ENCODE data around the gene LSM14A.

GRCh38 chr19:34228347-34228746 is 56.0 kb downstream of the LSM14A start:
- TF ChIP-seq, protein P1, sequence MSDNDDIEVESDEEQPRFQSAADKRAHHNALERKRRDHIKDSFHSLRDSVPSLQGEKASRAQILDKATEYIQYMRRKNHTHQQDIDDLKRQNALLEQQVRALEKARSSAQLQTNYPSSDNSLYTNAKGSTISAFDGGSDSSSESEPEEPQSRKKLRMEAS (IDR thresholded peaks at IDR 0.05), result no peak
- no peak for TF ChIP-seq TAF1 (IDR thresholded peaks at IDR 0.05; ENCODE audit: low read depth)
- TF ChIP-seq EP300 (IDR thresholded peaks at IDR 0.05; ENCODE audit: borderline replicate concordance), result no peak
- TF ChIP-seq CEBPB (IDR thresholded peaks at IDR 0.05), result no peak
- TF ChIP-seq RAD21 (IDR thresholded peaks at IDR 0.05; ENCODE audit: low read depth), result no peak
- TF ChIP-seq YY1 (IDR thresholded peaks at IDR 0.05; ENCODE audit: low read depth), result no peak
- no peak for TF ChIP-seq CREB1 (IDR thresholded peaks at IDR 0.05; ENCODE audit: low read depth)
- no peak for TF ChIP-seq REST (IDR thresholded peaks at IDR 0.05; ENCODE audit: low read depth)
- TF ChIP-seq FOXM1 (IDR thresholded peaks at IDR 0.05; ENCODE audit: borderline replicate concordance, low read depth), result no peak
- TF ChIP-seq NFIC (IDR thresholded peaks at IDR 0.05), result no peak
- no peak for TF ChIP-seq ZBTB7A (IDR thresholded peaks at IDR 0.05; ENCODE audit: low read depth)
- TF ChIP-seq USF1 (IDR thresholded peaks at IDR 0.05), result no peak
- TF ChIP-seq TCF12 (IDR thresholded peaks at IDR 0.05; ENCODE audit: low read depth), result no peak
- TF ChIP-seq TEAD4 (IDR thresholded peaks at IDR 0.05), result no peak
